ENCODE results near the gene ACSS1. TPM values are rescaled to one million over a fixed set of nuclear protein-coding genes. Genes with fewer than 3 reads are reported as not detected.

ACSS1 gene
- total and polyA plus RNA-seq, 2 donors from 2014 or later, result 30.6 to 72.3 TPM

DNA sequence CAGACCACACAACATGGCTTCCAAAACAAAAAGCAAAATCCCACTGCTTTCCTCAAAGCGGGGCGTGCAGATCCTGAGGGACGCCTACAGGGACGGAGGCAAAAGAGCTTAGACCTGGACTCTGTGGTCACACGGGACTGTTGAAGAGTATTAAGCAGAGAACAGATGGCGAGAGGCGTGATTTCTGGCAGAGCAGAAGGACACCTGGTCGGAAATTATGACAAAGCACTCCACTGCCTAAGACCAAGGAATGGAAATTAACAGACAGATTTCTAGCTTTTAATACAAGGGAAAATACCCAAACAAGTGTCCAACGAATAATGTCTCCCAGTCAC is 93.5 kb downstream of the ACSS1 start:
- intact Hi-C loops (cut with DNase I), result no loop called here
- no peak overlapping the region for H3K4me3 ChIP-seq (ENCODE audit: low read length in 3 of 3)
- H3K27ac ChIP-seq (ENCODE audit: low read depth in 2 of 2, low read length in 2 of 2), result no peak overlapping the region
- no peak for FAIRE-seq
- TF ChIP-seq, protein P1, sequence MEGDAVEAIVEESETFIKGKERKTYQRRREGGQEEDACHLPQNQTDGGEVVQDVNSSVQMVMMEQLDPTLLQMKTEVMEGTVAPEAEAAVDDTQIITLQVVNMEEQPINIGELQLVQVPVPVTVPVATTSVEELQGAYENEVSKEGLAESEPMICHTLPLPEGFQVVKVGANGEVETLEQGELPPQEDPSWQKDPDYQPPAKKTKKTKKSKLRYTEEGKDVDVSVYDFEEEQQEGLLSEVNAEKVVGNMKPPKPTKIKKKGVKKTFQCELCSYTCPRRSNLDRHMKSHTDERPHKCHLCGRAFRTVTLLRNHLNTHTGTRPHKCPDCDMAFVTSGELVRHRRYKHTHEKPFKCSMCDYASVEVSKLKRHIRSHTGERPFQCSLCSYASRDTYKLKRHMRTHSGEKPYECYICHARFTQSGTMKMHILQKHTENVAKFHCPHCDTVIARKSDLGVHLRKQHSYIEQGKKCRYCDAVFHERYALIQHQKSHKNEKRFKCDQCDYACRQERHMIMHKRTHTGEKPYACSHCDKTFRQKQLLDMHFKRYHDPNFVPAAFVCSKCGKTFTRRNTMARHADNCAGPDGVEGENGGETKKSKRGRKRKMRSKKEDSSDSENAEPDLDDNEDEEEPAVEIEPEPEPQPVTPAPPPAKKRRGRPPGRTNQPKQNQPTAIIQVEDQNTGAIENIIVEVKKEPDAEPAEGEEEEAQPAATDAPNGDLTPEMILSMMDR (IDR thresholded peaks at IDR 0.05; ENCODE audit: borderline replicate concordance, extremely low read depth, insufficient read depth), result no peak
- no peaks in the 10 kb centered on the region for H3K9me3 ChIP-seq (ENCODE audit: control insufficient read depth in 2 of 3, insufficient read depth in 1 of 3, low read length in 3 of 3)
- no peak overlapping the region for H3K9ac ChIP-seq (ENCODE audit: low read length in 3 of 3)
- DNase-seq, result no peak
- peaks cover 0 to 43% (median 17%) of the 10 kb centered on the region in 3 donors for H3K36me3 ChIP-seq (ENCODE audit: control insufficient read depth in 2 of 3, insufficient read depth in 3 of 3, low read length in 3 of 3)
- no peaks in the 10 kb centered on the region for H3K4me1 ChIP-seq (ENCODE audit: control insufficient read depth in 2 of 3, insufficient read depth in 2 of 3, low read depth in 1 of 3, low read length in 3 of 3)
- no peaks in the 10 kb centered on the region for H3K27me3 ChIP-seq (ENCODE audit: control insufficient read depth, insufficient read depth, low read length)

DNA sequence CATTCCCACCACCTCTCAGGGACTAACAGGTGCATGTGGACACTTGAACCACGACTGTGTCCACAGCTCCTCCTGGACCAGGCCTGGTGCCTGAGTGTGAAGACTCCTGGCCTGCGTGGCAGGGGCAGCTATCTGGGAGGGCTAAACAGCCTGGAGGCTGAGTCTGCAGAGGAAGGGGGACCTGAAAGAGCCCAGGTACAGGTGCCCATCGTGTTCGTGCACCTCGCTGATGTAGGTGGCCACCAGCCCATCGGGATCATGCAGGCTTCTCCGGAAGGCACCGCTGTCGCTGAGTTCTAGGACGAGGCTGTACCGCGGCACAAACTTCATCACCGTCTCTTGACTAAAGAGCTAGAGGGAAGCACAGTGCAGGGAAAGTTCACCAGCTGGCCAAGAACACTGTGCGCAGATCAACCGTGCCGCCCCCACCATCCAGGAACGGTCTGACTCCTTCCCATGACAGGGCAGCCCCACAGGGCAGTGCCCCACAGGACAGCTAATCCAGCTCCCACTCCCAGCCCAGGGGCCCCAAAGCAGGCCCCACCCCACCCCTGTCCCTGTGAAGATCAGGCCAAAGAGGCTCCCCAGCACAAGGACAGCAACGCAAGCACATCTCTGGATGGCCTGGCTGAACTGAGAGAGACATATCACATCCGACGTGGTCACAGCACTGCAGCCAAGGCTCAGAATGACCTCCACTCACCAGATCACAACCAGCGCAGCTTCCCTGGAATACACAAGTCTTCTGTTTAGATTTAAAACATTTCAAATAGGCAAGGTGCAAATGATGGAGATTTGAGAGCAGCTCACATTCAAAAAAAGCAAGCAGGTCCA is 94.0 kb downstream of the ACSS1 start:
- Histone ChIP-seq H3K4me3 (ENCODE audit: low read length in 3 of 3) (no peak overlapping the region), H3K9me3 (ENCODE audit: control insufficient read depth in 2 of 3, insufficient read depth in 1 of 3, low read length in 3 of 3) (no peaks in the 10 kb centered on the region), H3K4me1 (ENCODE audit: control insufficient read depth in 2 of 3, insufficient read depth in 2 of 3, low read depth in 1 of 3, low read length in 3 of 3) (no peaks in the 10 kb centered on the region), H3K27ac (ENCODE audit: low read depth in 2 of 2, low read length in 2 of 2) (no peak overlapping the region), H3K27me3 (ENCODE audit: control insufficient read depth, insufficient read depth, low read length) (no peaks in the 10 kb centered on the region), H3K36me3 (ENCODE audit: control insufficient read depth in 2 of 3, insufficient read depth in 3 of 3, low read length in 3 of 3) (peaks cover 0 to 38% (median 14%) of the 10 kb centered on the region in 3 donors), H3K9ac (ENCODE audit: low read length in 3 of 3) (no peak overlapping the region)
- intact Hi-C loops (cut with DNase I), result no loop called here
- DNase-seq (no peak), FAIRE-seq (no peak)
- TF ChIP-seq, protein P1 (IDR thresholded peaks at IDR 0.05; ENCODE audit: borderline replicate concordance, extremely low read depth, insufficient read depth), result no peak

DNA sequence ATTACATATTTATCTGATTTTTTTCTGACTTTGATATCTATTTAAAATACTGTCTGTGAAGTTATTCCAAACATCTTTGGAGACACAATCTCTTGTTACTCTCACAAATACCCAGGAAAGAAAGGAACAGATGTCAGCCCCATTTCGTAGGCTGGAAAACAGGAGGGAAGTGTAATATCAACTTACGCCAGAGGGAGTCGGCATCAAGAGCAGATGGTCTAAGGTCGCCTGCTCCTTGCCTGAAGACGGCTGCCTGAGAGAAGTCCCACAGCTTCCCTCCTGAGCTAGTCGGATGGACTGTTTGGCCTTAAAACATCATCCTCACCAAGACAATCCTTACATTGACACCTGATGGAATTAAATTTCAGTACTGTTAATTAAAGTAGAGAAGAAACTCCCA is 95.4 kb downstream of the ACSS1 start:
- Histone ChIP-seq H3K27ac (ENCODE audit: low read depth in 2 of 2, low read length in 2 of 2) (no peak overlapping the region), H3K36me3 (ENCODE audit: control insufficient read depth in 2 of 3, insufficient read depth in 3 of 3, low read length in 3 of 3) (peaks cover 0 to 30% (median 16%) of the 10 kb centered on the region in 3 donors), H3K9me3 (ENCODE audit: control insufficient read depth in 2 of 3, insufficient read depth in 1 of 3, low read length in 3 of 3) (no peaks in the 10 kb centered on the region), H3K4me1 (ENCODE audit: control insufficient read depth in 2 of 3, insufficient read depth in 2 of 3, low read depth in 1 of 3, low read length in 3 of 3) (no peaks in the 10 kb centered on the region), H3K27me3 (ENCODE audit: control insufficient read depth, insufficient read depth, low read length) (no peaks in the 10 kb centered on the region), H3K9ac (ENCODE audit: low read length in 3 of 3) (no peak overlapping the region), H3K4me3 (ENCODE audit: low read length in 3 of 3) (no peak overlapping the region)
- no peak for DNase-seq
- TF ChIP-seq, protein P1 (IDR thresholded peaks at IDR 0.05; ENCODE audit: borderline replicate concordance, extremely low read depth, insufficient read depth), result no peak
- intact Hi-C loops (cut with DNase I), result no loop called here
- FAIRE-seq, result no peak

Data from kidney (tissue), 14 donors.